ENCODE results near the gene PCGF1.

PCGF1 gene

GRCh38 chr2:74498500-74499266 is 8.8 kb downstream of the PCGF1 start:
- DNase-seq: peak; percentile 73

GRCh38 chr2:74497777-74498499 is 9.6 kb downstream of the PCGF1 start:
- DNase-seq: peak; percentile 77

DNA sequence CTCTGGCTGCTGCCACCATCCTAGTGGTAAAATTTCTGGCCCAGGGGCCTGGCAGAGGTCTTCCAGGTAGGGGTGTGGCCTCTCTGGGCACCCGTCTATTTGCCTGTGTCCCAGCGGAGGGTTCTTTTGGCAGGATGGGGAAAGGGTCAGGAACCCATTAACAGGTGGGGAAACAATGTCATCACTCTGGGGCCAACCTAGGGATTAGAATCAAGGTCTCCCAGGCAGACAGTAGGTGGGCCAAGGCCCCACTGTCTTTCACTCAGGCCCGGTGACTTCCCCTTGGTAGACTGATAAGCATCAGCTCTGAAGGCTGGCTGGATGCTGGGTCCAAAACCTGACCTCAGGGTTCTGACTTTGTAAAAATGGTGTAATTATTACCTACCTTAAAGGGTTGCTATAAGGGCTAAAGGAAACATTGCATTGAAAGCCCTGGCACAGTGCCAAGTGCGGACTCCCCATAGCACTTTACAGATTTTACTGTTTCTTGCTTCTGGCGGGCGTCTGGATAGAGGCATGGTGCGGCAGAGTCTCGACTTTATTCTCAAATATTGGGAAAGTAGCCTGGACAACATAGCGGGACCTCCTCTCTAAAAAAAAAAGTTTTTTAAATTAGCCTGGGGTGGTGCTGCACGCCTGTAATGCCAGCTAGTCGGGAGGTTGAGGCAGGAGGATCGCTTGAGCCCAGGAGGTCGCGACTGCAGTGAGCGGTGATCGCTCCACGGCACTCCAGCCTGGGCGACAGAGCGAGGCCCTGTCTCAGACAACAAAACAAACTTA is 10.3 kb downstream of the PCGF1 start:
- peak; percentile 38 for DNase-seq

GRCh38 chr2:74495440-74495839 is 12.1 kb downstream of the PCGF1 start:
- peak; percentile 35 for DNase-seq

- no peak for DNase-seq
These were observed 13.9 kb downstream of the PCGF1 start for GRCh38 chr2:74493546-74493945.

DNA sequence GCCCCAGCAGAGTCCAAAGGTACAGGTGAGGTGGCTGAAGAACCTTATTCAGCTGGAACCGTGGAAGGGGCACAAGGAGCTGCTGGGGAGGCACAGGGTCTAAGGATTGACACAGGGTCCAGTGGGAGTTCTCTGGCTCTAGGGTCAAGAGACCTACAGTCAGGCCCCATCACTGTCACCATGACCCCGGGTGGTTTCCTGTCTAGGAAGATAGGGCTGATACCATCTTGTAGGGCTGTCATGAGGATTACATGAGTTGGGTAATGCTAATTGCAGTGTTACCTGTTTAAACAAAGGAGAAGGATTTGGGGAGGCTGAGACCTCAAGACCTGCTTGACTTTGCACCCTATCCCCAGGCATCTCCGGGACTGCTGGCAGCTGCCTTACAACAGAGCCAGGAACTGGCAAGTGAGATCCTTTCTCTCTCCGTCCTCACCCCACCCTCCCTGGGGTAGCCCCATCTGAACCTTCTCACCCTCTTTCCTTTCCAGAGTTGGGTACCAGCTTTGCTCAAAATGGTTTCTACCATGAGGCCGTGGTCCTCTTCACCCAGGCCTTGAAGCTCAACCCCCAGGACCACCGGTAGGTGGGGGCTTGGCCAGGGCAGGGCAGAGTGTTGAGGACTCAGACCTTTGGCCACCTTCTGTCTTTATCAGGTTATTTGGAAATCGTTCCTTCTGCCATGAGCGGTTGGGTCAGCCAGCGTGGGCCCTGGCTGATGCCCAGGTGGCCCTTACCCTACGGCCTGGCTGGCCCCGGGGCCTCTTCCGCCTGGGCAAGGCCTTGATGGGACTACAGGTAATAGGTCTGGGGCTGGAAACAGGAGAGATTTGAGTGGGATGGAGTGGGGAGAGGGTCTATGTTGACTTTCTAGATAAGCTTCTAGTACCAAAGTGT is 15.6 kb downstream of the PCGF1 start:
- no peak for DNase-seq

GRCh38 chr2:74489906-74490305 is 17.6 kb downstream of the PCGF1 start:
- DNase-seq: no peak

GRCh38 chr2:74488643-74489481 is 18.6 kb downstream of the PCGF1 start:
- no peak for DNase-seq

DNA sequence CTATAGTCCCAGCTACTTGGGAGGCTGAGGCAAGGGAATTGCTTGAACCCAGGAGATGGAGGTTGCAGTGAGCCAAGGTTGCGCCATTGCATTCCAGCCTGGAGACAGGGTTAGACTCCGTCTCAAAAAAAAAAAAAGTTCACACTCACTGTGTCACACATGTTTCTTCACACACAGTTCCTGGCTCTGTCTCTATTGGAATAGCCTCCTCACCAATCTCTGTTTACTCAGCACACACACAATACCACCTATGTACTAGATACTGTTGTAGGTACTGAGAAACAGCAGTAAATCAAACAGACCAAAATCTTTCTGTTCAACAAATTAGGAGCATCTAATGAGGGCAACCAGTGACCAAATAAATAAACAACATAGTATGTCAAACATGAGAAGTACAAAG is 21.4 kb downstream of the PCGF1 start:
- DNase-seq: no peak

GRCh38 chr2:74483675-74484164 is 23.8 kb downstream of the PCGF1 start:
- peak; percentile 31 for DNase-seq

DNA sequence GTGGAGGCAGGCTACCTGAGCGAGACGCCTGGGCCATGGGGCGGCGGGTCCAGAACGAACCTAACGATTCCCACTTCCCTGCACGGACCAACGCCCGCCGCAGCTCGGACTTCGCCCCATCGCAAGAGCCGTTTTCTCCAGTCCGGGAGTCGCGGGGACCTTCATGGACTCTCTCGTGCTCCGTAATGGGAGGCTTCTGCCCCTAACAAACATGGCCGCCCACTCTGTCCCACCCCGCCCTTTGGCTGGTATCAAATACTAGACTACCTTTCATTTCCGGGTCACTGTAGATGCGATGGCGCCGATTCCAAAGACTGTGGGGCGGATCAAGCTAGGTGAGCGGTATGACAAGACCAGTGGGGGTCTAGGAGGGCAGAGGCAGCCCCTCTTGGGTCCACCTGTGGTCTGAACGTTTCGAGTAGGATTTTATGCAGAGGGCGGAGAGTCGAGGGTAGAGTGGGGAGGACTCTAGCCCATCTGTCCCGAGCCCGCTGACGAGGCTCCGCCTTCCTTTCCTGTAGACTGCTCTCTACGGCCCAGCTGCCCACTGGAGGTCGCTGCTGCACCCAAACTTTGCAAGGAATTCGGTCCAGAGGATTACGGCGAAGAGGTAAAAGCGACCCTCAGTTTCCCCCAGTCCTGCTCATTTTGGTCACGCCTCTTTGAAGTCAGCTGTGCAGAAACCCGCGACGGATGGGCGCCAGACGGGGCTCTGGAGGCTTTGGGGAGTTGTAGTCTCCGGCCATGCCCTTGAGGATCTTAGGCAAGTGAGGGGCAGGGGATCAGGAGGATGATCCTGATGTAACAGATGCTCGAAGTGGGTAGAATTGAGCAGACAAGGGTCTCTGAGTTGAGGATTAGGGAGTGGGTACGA is 24.5 kb downstream of the PCGF1 start, which contains the start of the genes CCDC142 and TTC31:
Gene CCDC142 (minus strand): TSS at position 198 of the 874 bp plus-strand sequence. CDS start 161 bp downstream, at position 37.
Gene TTC31 (plus strand): TSS at position 281 of the 874 bp plus-strand sequence. CDS start 15 bp downstream, at position 296.
- peak; percentile 97 for DNase-seq

DNA sequence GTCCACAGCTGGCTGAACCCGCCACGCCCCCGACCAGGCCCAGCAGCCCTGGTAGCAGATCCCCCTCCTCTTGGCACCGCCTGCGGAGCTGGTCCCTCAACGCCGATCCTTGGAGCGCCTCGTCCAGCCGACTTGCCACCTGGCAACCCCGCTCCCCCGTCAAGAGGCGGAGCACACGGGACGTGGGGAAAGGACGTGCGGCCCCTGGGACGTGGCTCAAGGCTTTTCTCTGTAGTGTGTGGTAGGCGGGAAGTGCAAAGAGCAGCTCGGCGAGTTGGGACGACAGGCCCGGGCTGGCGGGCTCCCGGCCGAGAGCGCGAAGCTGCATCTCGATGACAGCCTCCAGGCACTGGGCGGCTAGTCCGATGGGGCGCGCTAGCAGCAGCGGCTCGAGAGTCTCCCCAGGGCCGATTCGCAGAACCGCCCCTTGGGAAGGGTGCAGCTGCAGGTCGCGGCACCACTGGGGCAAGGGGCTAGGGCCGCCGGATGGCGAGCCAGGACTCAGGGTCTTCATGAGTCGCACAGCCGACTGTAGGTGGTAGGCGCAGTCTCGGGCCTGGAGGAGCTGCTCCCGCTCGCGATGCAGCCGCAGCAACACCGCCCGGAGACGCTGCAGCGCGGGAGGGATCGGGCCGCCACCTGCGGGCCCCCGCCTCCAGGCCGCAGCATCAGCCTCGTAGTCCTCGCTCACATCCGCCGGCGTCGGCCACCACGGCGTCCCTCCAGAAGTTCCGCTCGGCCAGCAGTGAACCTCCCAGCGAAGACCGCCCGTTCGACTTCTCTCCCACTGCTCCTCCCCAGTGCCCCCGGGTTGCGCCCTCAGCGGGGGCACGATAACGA is 25.3 kb downstream of the PCGF1 start:
- peak; percentile 61 for DNase-seq

- DNase-seq: no peak
These were observed 26.1 kb downstream of the PCGF1 start for GRCh38 chr2:74481431-74481830.

GRCh38 chr2:74474899-74475298 is 32.6 kb downstream of the PCGF1 start:
- peak; percentile 53 for DNase-seq

DNA sequence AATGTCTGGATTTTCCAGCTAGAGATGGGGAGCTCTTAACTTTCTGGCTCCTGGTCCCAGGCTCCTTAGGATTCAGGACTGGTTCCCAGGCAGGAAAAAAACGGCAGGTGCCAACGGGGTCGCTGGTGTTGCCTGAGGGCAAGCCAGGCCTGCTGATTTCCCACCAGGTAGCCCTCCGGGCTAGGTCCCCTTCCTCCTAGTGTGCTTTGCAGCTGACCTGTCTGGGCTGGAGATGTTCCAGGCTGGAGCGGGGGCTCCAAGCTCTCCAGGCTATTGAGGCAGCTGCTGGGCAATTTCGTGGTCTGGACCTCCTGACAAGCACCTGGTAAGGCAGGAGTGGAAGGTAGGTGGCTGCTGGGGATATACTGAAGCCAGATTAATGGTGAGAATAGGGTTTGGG is 33.0 kb downstream of the PCGF1 start:
- no peak for DNase-seq

DNA sequence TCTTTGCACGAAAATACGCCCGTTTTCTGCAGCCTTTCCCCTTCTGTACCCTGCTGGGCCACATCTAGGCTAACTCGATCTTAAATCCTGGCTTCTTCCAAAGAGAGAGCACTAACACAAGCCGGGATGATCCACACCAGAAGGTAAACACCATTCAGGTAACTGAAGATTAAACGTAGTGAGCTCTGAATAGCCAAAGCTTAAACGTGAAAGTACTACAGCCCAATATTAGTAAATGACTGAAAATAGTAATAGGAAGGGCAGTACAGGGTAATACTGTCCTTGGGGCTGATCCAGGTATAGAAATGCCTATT is 34.6 kb downstream of the PCGF1 start:
- no peak for DNase-seq

DNA sequence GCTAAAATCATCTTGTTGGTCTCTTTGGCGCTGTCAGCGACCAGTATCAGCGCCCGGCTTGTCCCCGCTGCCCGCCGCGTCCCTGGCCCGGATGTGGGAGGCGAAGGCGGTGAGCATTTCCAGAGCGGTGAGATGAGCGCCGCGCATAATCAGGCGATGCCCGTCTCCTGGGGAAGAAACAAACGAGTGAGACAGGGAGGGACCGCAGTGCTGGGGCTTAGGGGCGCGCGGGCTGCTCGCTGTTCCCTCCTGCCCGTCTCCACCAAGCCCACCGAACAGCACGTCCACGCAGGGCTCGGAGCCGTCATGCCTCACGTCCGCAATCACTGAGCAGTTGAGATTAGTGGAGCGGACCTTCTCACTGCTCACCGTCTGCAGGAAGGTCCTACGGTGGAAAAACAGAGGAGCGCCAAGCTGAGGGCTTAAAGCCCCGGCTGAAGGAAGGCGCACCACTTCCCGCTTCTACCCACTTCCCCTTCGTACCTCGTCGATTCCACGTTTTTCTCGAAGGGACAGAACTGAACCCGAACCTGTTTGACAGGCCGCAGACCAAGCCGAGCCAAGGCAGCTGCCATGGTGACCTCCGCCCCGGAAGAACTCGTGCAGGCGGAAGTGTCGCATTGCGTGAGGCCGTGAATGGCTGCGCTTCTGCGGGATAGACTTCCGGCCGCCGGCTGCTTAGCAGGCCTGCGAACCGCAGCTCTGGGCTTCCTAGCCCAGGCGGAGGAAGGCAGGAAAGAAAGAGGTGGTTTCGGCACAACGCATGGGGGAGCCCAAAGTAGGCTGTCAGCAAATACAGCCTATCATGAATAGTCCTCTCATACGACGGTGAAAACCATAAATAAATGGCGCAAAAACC is 35.2 kb downstream of the PCGF1 start, which contains the start of gene MRPL53:
Gene MRPL53 (minus strand): TSS at position 595 of the 859 bp plus-strand sequence. CDS start 20 bp downstream, at position 575.
- DNase-seq: peak; percentile 96
